Measurements from ENCODE around the gene VSTM1.

- TF ChIP-seq, protein P1, sequence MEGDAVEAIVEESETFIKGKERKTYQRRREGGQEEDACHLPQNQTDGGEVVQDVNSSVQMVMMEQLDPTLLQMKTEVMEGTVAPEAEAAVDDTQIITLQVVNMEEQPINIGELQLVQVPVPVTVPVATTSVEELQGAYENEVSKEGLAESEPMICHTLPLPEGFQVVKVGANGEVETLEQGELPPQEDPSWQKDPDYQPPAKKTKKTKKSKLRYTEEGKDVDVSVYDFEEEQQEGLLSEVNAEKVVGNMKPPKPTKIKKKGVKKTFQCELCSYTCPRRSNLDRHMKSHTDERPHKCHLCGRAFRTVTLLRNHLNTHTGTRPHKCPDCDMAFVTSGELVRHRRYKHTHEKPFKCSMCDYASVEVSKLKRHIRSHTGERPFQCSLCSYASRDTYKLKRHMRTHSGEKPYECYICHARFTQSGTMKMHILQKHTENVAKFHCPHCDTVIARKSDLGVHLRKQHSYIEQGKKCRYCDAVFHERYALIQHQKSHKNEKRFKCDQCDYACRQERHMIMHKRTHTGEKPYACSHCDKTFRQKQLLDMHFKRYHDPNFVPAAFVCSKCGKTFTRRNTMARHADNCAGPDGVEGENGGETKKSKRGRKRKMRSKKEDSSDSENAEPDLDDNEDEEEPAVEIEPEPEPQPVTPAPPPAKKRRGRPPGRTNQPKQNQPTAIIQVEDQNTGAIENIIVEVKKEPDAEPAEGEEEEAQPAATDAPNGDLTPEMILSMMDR (IDR thresholded peaks at IDR 0.05), result no peak
- TF ChIP-seq EZH2 (IDR thresholded peaks at IDR 0.05), result no peak
These were observed 41.5 kb upstream of the VSTM1 start for GRCh38 chr19:54104998-54105715.
